Inflammatory macrophage treated with lipopolysaccharide for 1 hour (primary cell): Measurements from ENCODE around the gene ATAD3C.
"Not testable (repeated sequence)": the region's sequence is repeated elsewhere in the genome, so short reads cannot be mapped to it uniquely, and the experiment has no call there.

Experiments
- DNase-seq, 2 donors: peaks; one replicate each; pipeline ENCODE4 v3.0.0-alpha.2; 2020 to 2022

The ATAD3C gene

DNA sequence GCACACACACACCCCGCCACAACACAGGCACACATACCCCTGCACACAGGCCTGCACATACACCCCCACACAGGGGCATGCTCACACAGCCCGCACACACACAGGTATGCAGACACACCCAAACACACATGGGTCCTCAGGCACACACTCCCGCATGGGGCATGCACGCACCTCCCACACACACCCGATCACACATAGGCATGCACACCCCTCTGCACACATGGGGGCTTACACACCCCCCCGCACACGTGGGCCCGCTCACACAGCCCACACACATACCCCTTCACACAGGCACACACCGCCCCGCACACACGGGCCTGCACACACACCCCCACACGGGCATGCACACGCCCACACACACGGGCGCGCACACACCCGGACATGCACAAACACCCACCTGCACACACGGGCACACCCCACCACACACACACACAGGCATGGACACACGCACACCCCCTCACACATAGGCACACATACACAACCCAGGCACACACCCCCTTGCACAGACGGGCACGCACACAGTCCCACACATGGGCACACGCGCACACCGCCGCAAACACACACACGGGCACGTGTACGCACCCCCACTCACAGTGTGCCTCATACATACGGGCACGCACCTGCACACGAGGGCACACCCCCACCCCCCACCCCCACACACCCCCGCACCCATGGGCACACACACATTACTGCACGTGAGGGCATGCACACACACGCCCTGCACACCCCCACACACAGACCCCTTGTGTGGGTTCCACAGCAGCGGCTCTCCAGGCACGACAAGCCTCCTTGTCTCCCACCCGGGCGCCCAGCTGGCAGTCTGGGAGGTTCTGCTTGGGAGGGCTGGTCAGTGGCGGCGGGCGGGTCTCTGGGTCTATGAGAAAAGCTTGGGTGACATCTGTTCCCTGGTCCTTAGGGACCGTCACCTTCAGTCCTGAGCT lies 30.3 kb downstream of the ATAD3C start:
- DNase-seq, result no peak

DNA sequence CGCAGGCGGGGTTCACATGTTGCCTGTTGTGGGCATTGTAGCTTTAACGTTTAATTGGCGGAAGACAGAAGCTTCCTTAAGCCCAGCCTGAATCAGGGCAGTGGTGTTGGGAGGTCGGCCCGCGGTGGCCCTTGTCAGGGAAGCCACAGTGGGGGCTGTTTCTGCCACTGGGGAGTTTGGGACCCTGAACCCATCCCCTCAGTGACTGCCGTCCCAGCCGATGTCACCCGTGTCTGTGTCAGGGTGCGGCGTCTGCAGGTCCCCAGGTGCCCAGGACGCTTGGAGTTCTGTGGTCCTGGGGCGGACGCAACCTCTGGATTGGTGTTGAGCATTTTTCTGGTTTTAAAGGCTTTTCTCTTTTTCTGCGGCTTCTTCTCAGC lies 31.0 kb downstream of the ATAD3C start:
- not testable (repeated sequence) for DNase-seq

DNA sequence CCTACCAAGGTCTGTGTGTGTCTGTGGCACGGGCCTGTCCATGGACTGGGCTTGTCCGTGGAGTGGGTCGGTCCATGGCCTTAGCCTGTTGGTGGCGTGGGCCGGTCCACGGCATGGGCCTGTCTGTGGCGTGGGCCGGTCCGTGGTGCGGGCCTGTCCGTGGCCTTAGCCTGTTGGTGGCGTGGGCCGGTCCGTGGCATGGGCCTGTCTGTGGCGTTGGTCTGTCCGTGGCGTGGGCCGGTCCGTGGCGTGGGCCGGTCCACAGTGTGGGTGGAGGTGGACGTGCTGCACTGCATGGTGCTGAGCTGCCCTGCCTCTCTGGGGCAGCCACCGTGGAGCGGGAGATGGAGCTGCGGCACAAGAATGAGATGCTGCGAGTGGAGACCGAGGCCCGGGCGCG lies 32.3 kb downstream of the ATAD3C start:
- DNase-seq, result not testable (repeated sequence)

DNA sequence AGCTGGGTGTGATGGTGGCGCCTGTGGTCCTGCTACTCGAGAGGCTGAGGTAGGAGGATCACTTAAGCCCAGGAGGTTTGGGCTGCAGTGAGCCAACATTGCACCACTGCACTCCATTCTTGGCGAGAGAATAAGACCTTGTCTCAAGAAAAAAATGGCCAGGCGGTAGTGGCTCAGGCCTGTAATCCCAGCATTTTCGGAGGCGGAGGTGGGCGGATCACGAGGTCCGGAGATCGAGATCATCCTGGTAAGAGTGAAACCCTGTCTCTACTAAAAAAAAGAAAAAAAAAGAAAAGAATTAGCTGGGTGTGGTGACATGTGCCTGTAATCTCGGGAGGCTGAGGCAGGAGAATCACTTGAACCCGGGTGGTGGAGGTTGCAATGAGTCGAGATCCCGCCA lies 33.4 kb downstream of the ATAD3C start:
- DNase-seq, result peak in 1 of 2 donors; percentile 26

DNA sequence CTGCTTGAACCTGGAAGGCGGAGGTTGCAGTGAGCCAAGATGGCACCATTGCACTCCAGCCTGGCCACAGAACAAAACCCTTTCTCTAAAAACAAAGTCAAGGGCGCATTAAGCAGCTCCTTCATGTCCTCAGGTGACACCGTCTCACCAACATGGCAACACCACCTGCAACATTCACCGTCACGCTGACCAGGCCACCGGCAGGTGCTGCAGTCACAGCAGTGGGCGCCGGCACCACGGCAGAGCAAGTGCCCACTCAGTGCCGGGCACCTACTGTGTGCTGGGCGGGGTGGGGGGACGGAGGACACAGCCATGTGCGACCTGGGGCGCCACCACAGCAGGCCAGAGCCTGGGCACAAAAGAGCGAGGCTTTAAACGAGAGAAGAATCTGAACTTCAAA lies 34.2 kb downstream of the ATAD3C start:
- no peak for DNase-seq

DNA sequence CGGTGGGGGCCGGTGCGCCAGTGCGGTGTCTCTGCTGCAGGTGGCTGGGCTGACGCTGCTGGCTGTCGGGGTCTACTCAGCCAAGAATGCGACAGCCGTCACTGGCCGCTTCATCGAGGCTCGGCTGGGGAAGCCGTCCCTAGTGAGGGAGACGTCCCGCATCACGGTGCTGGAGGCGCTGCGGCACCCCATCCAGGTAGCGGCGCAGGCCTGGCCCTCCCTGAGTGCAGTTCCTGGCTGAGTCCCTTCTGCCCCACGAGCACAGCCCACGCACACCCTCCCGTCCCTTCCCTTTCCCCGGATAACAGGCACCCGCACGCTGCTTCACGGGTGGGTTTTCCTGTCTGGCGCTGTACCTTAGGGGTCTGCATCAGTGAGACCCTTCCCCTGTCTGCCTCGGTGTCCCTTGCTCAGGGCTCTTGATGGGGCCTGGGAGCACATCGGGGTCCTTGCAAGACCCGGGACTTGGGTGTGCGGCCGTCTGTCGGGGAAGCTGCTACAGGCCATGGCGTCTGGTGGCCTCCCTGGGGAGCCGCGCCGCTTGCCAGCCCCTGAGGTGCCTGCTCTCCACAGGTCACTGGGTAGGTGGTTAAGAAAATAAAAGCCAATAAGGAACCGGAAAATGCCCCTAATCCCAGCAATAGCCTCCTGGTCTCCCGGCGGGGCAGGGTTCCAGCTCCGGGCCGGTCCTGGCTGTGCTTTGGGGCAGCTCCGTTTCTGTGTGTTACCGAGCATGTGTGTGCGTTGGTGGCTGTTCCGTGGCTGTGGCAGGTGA lies 35.7 kb downstream of the ATAD3C start:
- not testable (repeated sequence) for DNase-seq

GRCh38 chr1:1485755-1486317 lies 36.3 kb downstream of the ATAD3C start:
- DNase-seq, result not testable (repeated sequence)

- no peak for DNase-seq
Measured at GRCh38 chr1:1487701-1488100, 38.2 kb downstream of the ATAD3C start.

GRCh38 chr1:1489231-1489630 lies 39.7 kb downstream of the ATAD3C start:
- DNase-seq, result no peak

DNA sequence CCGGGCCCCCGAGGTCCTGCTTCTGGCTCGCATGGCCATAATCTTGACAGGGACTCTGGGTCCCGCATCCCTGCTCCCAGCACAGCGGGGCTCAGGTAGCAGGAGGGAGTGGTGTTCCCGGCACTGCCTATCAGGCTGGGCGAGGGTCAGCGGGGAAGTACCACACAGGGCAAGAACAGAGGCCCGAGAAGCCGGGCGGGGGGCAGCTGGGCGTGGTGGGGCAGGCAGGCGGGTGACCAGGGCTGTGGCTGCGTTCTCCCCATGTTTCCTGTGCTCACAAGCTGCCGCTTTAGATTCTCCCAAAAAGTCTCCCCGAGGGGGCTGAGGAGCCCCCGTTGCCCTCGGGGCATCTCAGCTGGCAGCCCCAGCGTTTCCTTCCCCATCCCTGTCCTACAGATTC lies 40.4 kb downstream of the ATAD3C start:
- no peak for DNase-seq

DNA sequence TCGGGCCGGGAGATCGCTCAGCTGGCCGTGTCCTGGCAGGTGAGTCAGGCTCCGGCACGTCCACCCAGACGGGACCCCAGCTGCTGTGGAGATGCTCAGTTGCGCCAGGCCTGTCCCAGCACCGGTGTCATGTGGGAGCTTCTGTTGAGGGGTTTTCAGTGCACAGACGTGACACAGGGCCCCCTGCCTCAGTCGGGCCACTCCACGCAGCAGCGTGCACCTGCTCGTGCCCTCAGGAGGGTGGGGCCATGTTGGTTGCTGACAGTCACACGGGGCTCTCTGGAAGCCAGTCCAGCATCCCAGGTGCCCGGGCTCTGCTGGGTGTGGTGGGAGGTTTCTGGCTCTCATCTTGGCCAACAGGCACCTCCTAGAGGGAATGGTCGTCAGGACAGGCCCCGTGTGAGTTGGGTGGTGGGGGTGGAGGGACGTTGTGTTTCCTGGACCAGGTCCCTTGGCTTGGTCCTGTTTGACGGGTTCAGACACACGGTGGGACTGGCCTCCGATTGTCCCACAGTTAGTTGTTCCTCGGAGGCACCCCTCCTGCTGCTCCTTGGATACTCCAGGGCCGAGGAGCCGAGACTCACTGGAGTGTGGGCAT lies 41.2 kb downstream of the ATAD3C start:
- DNase-seq, result no peak

GRCh38 chr1:1491601-1492000 lies 42.1 kb downstream of the ATAD3C start:
- no peak for DNase-seq

DNA sequence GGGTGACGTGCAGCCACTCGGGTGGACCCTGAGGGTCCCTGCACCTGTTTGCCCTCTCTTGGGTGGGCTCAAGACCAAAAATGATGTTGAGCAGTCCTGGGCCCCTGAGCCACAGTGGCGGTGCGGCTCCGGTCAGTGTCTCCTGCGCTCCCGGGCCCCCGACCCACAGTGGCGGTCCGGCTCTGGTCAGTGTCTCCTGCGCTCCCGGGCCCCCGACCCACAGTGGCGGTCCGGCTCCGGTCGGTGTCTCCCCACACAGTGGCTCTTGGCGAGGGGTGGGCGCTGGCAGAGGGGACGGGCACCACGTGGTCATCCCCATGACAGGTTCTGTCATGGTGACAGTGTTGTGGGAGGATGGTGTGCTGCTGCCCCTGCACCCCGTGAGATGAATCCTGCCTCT lies 44.8 kb downstream of the ATAD3C start:
- not testable (repeated sequence) for DNase-seq

GRCh38 chr1:1495461-1495975 lies 46.0 kb downstream of the ATAD3C start:
- DNase-seq, result not testable (repeated sequence)

DNA sequence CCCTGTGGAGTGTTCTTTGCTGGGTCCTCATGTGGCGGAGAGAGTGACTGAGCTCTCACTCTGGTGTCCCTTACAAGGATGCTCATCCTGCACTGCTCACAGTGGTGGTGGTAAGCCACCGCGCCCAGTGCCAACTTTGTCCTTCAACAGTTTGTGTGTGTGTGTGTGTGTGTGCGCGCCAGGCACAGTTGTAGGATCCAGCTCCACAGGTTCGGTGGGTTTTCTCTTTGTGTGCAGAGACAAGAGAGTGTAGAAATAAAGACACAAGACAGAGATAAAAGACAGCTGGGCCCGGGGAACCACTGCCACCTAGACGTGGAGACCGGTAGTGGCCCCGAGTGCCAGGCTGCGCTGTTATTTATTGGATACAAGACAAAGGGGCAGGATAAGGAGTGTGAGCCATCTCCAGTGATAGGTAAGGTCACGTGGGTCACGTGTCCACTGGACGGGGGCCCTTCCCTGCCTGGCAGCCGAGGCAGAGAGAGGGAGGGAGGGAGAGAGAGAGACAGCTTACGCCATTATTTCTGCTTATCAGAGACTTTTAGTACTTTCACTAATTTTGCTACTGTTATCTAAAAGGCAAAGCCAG lies 55.4 kb downstream of the ATAD3C start:
- peak; percentile 32 to 54 for DNase-seq

DNA sequence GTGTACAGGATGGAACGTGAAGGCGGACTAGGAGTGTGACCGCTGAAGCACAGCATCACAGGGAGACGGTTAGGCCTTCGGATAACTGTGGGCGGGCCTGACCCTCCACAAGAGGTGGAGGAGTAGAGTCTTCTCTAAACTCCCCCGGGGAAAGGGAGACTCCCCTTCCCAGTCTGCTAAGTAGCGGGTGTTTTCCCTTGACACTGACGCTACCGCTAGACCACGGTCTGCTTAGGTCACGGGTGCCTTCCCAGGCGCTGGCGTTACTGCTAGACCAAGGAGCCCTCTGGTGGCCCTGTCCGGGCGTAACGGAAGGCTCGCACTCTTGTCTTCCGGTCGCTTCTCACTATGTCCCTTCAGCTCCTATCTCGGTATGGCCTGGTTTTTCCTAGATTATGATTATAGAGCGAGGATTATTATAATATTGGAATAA lies 55.9 kb downstream of the ATAD3C start:
- peak in 1 of 2 donors; percentile 34 for DNase-seq

DNA sequence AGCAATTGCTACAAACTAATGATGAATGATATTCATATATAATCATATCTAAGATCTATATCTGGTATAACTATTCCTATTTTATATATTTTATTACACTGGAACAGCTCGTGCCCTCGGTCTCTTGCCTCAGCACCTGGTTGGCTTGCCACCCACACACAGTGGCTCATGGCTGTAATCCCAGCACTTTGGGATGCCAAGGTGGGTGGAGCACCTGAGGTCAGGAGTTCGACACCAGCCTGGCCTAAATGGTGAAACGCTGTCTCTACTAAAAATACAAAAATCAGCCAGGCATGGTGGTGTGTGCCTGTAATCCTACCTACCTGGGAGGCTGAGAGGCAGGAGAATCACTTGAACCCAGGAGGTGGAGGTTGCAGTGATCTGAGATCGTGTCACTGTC lies 56.3 kb downstream of the ATAD3C start:
- DNase-seq, result not testable (repeated sequence)

DNA sequence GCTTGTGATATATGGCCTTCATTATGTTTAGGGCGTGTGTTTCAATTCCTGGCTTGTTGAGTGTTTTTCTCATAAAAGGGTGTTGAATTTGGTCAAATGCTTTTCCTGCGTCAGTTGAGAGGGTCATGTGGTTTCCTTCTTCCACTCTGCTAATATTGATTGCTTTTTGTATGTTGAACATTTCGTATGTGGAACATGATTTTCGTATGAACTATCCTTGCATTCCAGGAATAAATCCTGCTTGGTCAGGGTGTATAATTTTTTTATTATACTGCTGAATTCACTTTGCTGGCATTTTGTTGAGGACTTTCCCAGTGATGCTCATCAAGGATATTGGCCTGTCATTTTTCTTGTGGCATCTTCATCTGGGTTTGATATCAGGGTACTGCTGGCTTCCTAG lies 57.8 kb downstream of the ATAD3C start:
- DNase-seq, result no peak

DNA sequence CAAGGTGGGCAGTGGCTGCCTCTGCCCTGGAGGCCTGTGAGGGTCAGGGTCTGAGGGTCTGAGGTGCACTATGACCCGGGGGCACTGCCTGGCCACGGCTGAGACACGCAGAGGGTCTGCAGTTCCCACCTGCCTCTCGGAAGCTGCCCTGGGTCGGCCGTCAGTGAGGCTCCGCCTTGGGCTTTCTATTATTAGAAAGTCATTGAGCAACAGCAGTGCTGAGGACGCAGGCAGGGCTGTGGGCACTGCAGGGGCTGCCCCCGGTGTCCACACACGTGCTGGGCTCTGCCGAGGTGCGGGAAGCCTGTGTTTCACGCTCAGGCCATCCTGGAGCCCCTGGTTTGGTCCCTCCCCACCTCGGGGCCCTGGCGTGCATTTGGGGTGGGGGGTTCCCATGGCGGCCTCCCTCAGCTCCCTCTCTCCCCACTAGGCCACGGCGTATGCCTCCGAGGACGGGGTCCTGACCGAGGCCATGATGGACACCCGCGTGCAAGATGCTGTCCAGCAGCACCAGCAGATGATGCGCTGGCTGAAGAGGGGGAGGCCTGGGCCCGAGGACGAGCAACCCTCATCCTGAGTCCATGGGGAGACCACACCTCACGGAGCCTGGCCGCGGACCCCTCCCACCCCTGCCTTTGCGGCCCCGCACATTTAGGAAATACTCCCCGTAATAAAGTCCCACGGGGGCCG lies 59.4 kb downstream of the ATAD3C start:
- not testable (repeated sequence) for DNase-seq

DNA sequence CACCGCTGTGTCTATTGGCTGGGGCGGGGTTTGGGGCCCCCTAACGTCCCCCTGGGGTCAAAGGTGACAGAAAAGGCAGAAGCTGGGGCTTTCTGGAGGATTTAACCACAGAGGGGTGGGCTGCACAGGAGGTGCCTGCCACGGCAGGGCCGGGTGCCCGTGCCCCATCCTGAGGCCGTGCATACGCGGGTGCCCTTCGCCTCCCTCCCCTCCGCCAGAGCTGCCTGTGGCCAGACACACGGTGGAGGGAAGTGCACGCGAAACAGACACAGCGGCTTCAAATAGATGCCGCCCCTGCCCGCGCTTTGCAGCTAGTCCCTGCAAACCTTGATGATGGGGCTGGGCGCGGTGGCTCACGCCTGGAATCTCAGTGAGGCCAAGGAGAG lies 60.0 kb downstream of the ATAD3C start:
- not testable (repeated sequence) for DNase-seq

- peak; percentile 4 to 24 for DNase-seq
Measured at GRCh38 chr1:1510912-1511532, 61.5 kb downstream of the ATAD3C start.
